Measurements from ENCODE around the gene UBE2N. TPM values are rescaled to one million over a fixed set of nuclear protein-coding genes. Genes with fewer than 3 reads are reported as not detected.

The UBE2N gene
- total and polyA plus RNA-seq, 2 experiments from 2014 or later: 154 to 385 TPM

GRCh38 chr12:93358821-93359220 is 82.9 kb downstream of the UBE2N start (continued):
- TF ChIP-seq ZNF462 (CRISPR knock-in tag; IDR thresholded peaks at IDR 0.05): no peak
- no peak for TF ChIP-seq CREB1 (CRISPR knock-in tag; IDR thresholded peaks at IDR 0.05; ENCODE audit: low read depth)
- TF ChIP-seq POLR2AphosphoS5 (IDR thresholded peaks at IDR 0.05; ENCODE audit: low read depth): no peak

DNA sequence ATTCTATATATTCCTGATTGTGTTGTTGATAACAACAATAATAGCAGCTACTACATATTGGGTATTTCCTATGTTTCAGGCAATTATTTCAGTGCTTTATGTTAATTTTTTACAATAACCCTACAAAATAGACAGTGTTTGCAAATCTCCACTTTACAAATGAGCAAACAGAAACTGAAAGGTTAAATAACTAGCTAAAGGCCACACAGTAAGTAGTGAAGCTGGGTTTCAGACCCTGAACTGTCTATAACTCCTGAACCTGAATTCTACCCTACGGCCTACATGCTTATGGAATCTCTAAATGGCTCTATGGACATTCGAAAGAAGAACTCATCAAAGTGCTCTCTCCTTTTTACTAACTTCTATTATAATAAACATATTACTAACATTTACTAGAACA is 83.7 kb downstream of the UBE2N start:
- Mint-ChIP-seq H3K4me3 (no peak overlapping the region), H3K4me1 (peaks cover 3% of the 10 kb centered on the region; the same call in 2 of the 3 replicates), H3K27me3 (ENCODE audit: insufficient read depth, low read depth, poor library complexity) (peaks cover 5% of the 10 kb centered on the region), H3K27ac (no peak overlapping the region), H3K36me3 (ENCODE audit: low read depth) (no peaks in the 10 kb centered on the region; the same call in 2 of the 3 replicates), H3K9me3 (no peaks in the 10 kb centered on the region)
- Histone ChIP-seq H2AFZ (no peak overlapping the region), H3K4me3 (no peak overlapping the region), H3K4me2 (no peak overlapping the region), H3K4me1 (ENCODE audit: insufficient read depth) (no peaks in the 10 kb centered on the region), H3K9me2 (ENCODE audit: insufficient read depth) (no peaks in the 10 kb centered on the region), H3K36me3 (ENCODE audit: insufficient read depth) (no peaks in the 10 kb centered on the region), H3K79me2 (replicated peaks; ENCODE audit: insufficient read depth) (no peaks in the 10 kb centered on the region), H3K27me3 (ENCODE audit: insufficient read depth) (no peaks in the 10 kb centered on the region), H4K20me1 (replicated peaks; ENCODE audit: insufficient read depth) (no peaks in the 10 kb centered on the region), H3F3A (replicated peaks; ENCODE audit: low read depth) (no peaks in the 10 kb centered on the region), H3K27ac (ENCODE audit: low read depth) (no peak overlapping the region)
- TF ChIP-seq NANOG (IDR thresholded peaks at IDR 0.05; ENCODE audit: borderline replicate concordance): no peak
- no peak for TF ChIP-seq JUNB (IDR thresholded peaks at IDR 0.05; ENCODE audit: unreplicated experiment)
- TF ChIP-seq REST (IDR thresholded peaks at IDR 0.05; ENCODE audit: unreplicated experiment): no peak
- TF ChIP-seq CREB1 (CRISPR knock-in tag; IDR thresholded peaks at IDR 0.05; ENCODE audit: low read depth): no peak
- no peak for TF ChIP-seq POLR2AphosphoS5 (IDR thresholded peaks at IDR 0.05; ENCODE audit: low read depth)
- no peak for TF ChIP-seq STAT1 (IDR thresholded peaks at IDR 0.05; ENCODE audit: unreplicated experiment)
- no peak for DNase-seq (ENCODE audit: low spot score)
- ATAC-seq: no peak

Data from GM23338 (cell line).